SJSA1 (cell line): ENCODE results near the gene PHLDA1. TPM values are rescaled to one million over a fixed set of nuclear protein-coding genes. Genes with fewer than 3 reads are reported as not detected.
A peak's percentile ranks its signal among the peaks of the same experiment; 100 is the strongest.

ENCODE experiments used
- DNase-seq, 2 experiments: peaks; one replicate each; pipeline ENCODE4 v3.0.0-alpha.2; 2015 to 2020; ENCODE audit warnings: low spot score in 2 of 2, low read depth in 1 of 2
- H3K27ac ChIP-seq: fragments of 250-450 bp; sonication (Bioruptor Pico); 2 replicates; pipeline ENCODE4 v1.5.1; 2020; ENCODE audit warnings: mild to moderate bottlenecking, moderate library complexity
- H3K27me3 ChIP-seq: fragments of 250-450 bp; sonication (Bioruptor Pico); replicated peaks from 2 replicates; pipeline ENCODE4 v1.5.1; 2020; ENCODE audit warnings: mild to moderate bottlenecking, moderate library complexity
- H3K36me3 ChIP-seq: fragments of 250-450 bp; sonication (Bioruptor Pico); 2 replicates; pipeline ENCODE4 v1.5.1; 2020; ENCODE audit warnings: mild to moderate bottlenecking
- H3K4me1 ChIP-seq: fragments of 250-450 bp; sonication (Bioruptor Pico); replicated peaks from 2 replicates; pipeline ENCODE4 v1.6.1; 2021; ENCODE audit warnings: mild to moderate bottlenecking
- H3K4me3 ChIP-seq: fragments of 250-450 bp; sonication (Bioruptor Pico); 2 replicates; pipeline ENCODE4 v1.5.1; 2020; ENCODE audit warnings: mild to moderate bottlenecking
- H3K9me3 ChIP-seq: fragments of 250-450 bp; sonication (Bioruptor Pico); replicated peaks from 2 replicates; pipeline ENCODE4 v1.5.1; 2020; ENCODE audit warnings: mild to moderate bottlenecking
- total RNA-seq: library from RNA; depleted of rRNA; stranded (reverse); fragments of >200 nt; shearing (Covaris generic); gene quantifications from 2 replicates; pipeline ENCODE4 v1.2.3, GENCODE V29; 2014; rRNA removed

PHLDA1 gene
- total RNA-seq, 1 experiment from 2014 or later: 23.6 TPM

GRCh38 chr12:75981247-75982168, 50.1 kb downstream of the PHLDA1 start:
- Histone ChIP-seq H3K27me3 (no peaks in the 10 kb centered on the region), H3K4me3 (no peak overlapping the region), H3K9me3 (no peaks in the 10 kb centered on the region), H3K27ac (no peak overlapping the region), H3K4me1 (peaks cover 61% of the 10 kb centered on the region), H3K36me3 (no peaks in the 10 kb centered on the region)
- DNase-seq: no peak

- peaks cover 53% of the 10 kb centered on the region for H3K4me1 ChIP-seq
Observed at GRCh38 chr12:75979181-75979580, 52.4 kb downstream of the PHLDA1 start.

GRCh38 chr12:75978677-75979076, 52.9 kb downstream of the PHLDA1 start:
- no peak for DNase-seq
- Histone ChIP-seq H3K9me3 (no peaks in the 10 kb centered on the region), H3K4me3 (no peak overlapping the region), H3K27ac (peak overlapping the region; percentile 94), H3K36me3 (no peaks in the 10 kb centered on the region), H3K4me1 (peaks cover 51% of the 10 kb centered on the region), H3K27me3 (no peaks in the 10 kb centered on the region)

More at GRCh38 chr12:75979181-75979580, 52.4 kb downstream of the PHLDA1 start:
- Histone ChIP-seq H3K9me3 (no peaks in the 10 kb centered on the region), H3K27ac (peak overlapping the region; percentile 94), H3K36me3 (no peaks in the 10 kb centered on the region), H3K27me3 (no peaks in the 10 kb centered on the region), H3K4me3 (no peak overlapping the region)
- peak in 1 of 2 experiments; percentile 66 for DNase-seq

- Histone ChIP-seq H3K4me3 (no peak overlapping the region), H3K4me1 (peaks cover 45% of the 10 kb centered on the region)
- DNase-seq: peak; percentile 95 to 99
Observed at GRCh38 chr12:75977952-75978671, 53.5 kb downstream of the PHLDA1 start.

GRCh38 chr12:75977590-75977951, 54.0 kb downstream of the PHLDA1 start:
- Histone ChIP-seq H3K27me3 (no peaks in the 10 kb centered on the region), H3K4me3 (no peak overlapping the region), H3K36me3 (no peaks in the 10 kb centered on the region), H3K9me3 (no peaks in the 10 kb centered on the region), H3K27ac (peak overlapping the region; percentile 94), H3K4me1 (peaks cover 40% of the 10 kb centered on the region)
- DNase-seq: no peak

More at GRCh38 chr12:75977952-75978671, 53.5 kb downstream of the PHLDA1 start:
- Histone ChIP-seq H3K27ac (peak overlapping the region; percentile 94), H3K9me3 (no peaks in the 10 kb centered on the region), H3K27me3 (no peaks in the 10 kb centered on the region), H3K36me3 (no peaks in the 10 kb centered on the region)

GRCh38 chr12:75976913-75977312, 54.7 kb downstream of the PHLDA1 start:
- peaks cover 40% of the 10 kb centered on the region for H3K4me1 ChIP-seq
- H3K36me3 ChIP-seq: no peaks in the 10 kb centered on the region
- H3K27me3 ChIP-seq: no peaks in the 10 kb centered on the region
- H3K9me3 ChIP-seq: no peaks in the 10 kb centered on the region
- no peak overlapping the region for H3K4me3 ChIP-seq
- H3K27ac ChIP-seq: peak overlapping the region; percentile 94
- no peak for DNase-seq

- Histone ChIP-seq H3K4me1 (peaks cover 40% of the 10 kb centered on the region), H3K4me3 (no peak overlapping the region), H3K9me3 (no peaks in the 10 kb centered on the region), H3K36me3 (no peaks in the 10 kb centered on the region), H3K27me3 (no peaks in the 10 kb centered on the region), H3K27ac (no peak overlapping the region)
- no peak for DNase-seq
Observed at GRCh38 chr12:75976113-75976512, 55.5 kb downstream of the PHLDA1 start.

GRCh38 chr12:75975702-75976101, 55.9 kb downstream of the PHLDA1 start:
- Histone ChIP-seq H3K27me3 (no peaks in the 10 kb centered on the region), H3K4me3 (no peak overlapping the region), H3K9me3 (no peaks in the 10 kb centered on the region), H3K27ac (no peak overlapping the region), H3K4me1 (peaks cover 40% of the 10 kb centered on the region), H3K36me3 (no peaks in the 10 kb centered on the region)
- DNase-seq: no peak

Other genes with a start within 250 kb of the PHLDA1 start
- gene NAP1L1, start 52.9 kb upstream of the PHLDA1 start, total RNA-seq: 287 and 521 TPM in 2 replicates